Bronchial epithelial cell (primary cell): Measurements from ENCODE around the gene SLC43A3. TPM values are rescaled to one million over a fixed set of nuclear protein-coding genes. Genes with fewer than 3 reads are reported as not detected.
A peak's percentile ranks its signal among the peaks of the same experiment; 100 is the strongest.

Source experiments
- DNase-seq: peaks from one replicate; pipeline ENCODE4 v3.0.0-alpha.2; 2010; ENCODE audit warnings: low read depth
- FAIRE-seq: peaks from 2 replicates; lab custom pipeline; 2011; peaks lifted over from hg19 to GRCh38; lab: Jason Lieb, UNC
- H3K27me3 ChIP-seq: 2 replicates; pipeline ENCODE4 v1.5.1; 2011; ENCODE audit warnings: low read length; ENCODE audit not compliant: control insufficient read depth, insufficient read depth
- H3K36me3 ChIP-seq: 2 replicates; pipeline ENCODE4 v1.5.1; 2011; ENCODE audit warnings: low read length; ENCODE audit not compliant: control insufficient read depth, insufficient read depth
- H3K4me3 ChIP-seq: 2 replicates; pipeline ENCODE4 v1.5.1; 2011; ENCODE audit warnings: mild to moderate bottlenecking, low read depth, low read length, control low read depth
- CTCF ChIP-seq: IDR thresholded peaks from 2 replicates; pipeline ENCODE4 v1.5.1; 2011; ENCODE audit warnings: mild to moderate bottlenecking, moderate library complexity, low read length, control low read depth, inconsistent platforms; ENCODE audit not compliant: insufficient read depth, severe bottlenecking
- total RNA-seq: library from RNA; depleted of rRNA; stranded (reverse); fragments of >200 nt; gene quantifications from 2 replicates; pipeline ENCODE4 v1.2.1, GENCODE V29; 2014

SLC43A3 gene
- total RNA-seq, 1 donor from 2014 or later: 1.8 TPM

- FAIRE-seq (no peak), DNase-seq (no peak)
- Histone ChIP-seq H3K36me3 (no peaks in the 10 kb centered on the region), H3K27me3 (peaks cover 1% of the 10 kb centered on the region), H3K4me3 (no peak overlapping the region)
- TF ChIP-seq CTCF: no peak
These were observed 26.8 kb downstream of the SLC43A3 start for GRCh38 chr11:57399972-57400578.

GRCh38 chr11:57399221-57399620 is 27.7 kb downstream of the SLC43A3 start:
- peak; percentile 80 for DNase-seq
- Histone ChIP-seq H3K27me3 (peaks cover 1% of the 10 kb centered on the region), H3K36me3 (no peaks in the 10 kb centered on the region), H3K4me3 (no peak overlapping the region)
- no peak for FAIRE-seq
- TF ChIP-seq CTCF: no peak

GRCh38 chr11:57397394-57397990 is 29.4 kb downstream of the SLC43A3 start:
- FAIRE-seq: no peak
- H3K4me3 ChIP-seq: no peak overlapping the region
- no peak for DNase-seq
- no peak for TF ChIP-seq CTCF
- H3K36me3 ChIP-seq: no peaks in the 10 kb centered on the region
- peaks cover 1% of the 10 kb centered on the region for H3K27me3 ChIP-seq

- Histone ChIP-seq H3K36me3 (no peaks in the 10 kb centered on the region), H3K27me3 (peaks cover 1% of the 10 kb centered on the region), H3K4me3 (no peak overlapping the region)
- DNase-seq: no peak
- no peak for TF ChIP-seq CTCF
- FAIRE-seq: no peak
These were observed 30.2 kb downstream of the SLC43A3 start for GRCh38 chr11:57396744-57397143.

GRCh38 chr11:57395905-57396623 is 30.9 kb downstream of the SLC43A3 start:
- H3K36me3 ChIP-seq: no peaks in the 10 kb centered on the region
- no peak for TF ChIP-seq CTCF
- peaks cover 1% of the 10 kb centered on the region for H3K27me3 ChIP-seq
- DNase-seq (no peak), FAIRE-seq (no peak)
- no peak overlapping the region for H3K4me3 ChIP-seq
